ENCODE measurements around the gene HSPG2. TPM values are rescaled to one million over a fixed set of nuclear protein-coding genes. Genes with fewer than 3 reads are reported as not detected.

Gene HSPG2
- total and polyA plus RNA-seq, 2 donors (not counting 1 experiment from before 2014, with no cell fraction given), result 2.0 to 4.5 TPM

DNA sequence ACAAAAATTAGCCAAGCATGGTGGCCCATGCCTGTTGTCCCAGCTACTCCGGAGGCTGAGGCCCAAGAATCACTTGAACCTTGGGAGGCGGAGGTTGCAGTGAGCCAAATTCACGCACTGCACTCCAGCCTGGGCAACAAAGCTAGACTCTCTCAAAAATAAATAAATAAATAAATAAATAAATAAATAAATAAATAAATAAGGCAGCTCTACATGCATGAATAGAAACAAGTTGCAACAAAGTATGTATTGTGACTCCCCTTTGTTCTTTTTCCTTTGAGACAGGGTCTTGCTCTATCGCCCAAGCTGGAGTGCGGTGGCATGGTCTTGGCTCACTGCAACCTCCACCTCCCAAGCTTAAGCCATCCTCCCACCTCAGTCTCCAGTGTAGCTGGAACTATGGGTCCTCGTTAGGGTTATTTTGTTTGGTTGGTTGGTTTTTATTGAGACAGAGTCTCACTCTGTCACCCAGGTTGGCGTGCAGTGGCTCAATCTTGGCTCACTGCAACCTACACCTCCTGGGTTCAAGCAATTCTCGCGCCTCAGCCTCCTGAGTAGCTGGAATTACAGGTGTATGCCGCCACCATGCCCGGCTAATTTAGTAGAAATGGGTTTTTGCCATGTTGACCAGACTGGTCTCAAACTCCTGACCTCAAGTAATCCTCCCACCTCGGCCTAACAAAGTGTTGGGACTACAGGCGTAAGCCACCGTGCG lies 162.1 kb downstream of the HSPG2 start:
- intact Hi-C loops (cut with micrococcal nuclease), result no loop called here
- peaks cover 0 to 5% (median 1%) of the 10 kb centered on the region in 3 donors for H3K9me3 ChIP-seq (ENCODE audit: control extremely low read depth in 1 of 3, control insufficient read depth in 2 of 3, insufficient read depth in 1 of 3, low read length in 2 of 3)
- peaks cover 60% of the 10 kb centered on the region for H4K20me1 ChIP-seq (ENCODE audit: control insufficient read depth, insufficient read depth, low read length, poor library complexity, severe bottlenecking)
- H3K4me2 ChIP-seq (replicated peaks; ENCODE audit: low read depth, low read length, poor library complexity, severe bottlenecking), result no peak overlapping the region
- Mint-ChIP-seq H3K27ac (peak overlapping the region; percentile 59), H3K27me3 (no peaks in the 10 kb centered on the region), H3K9me3 (ENCODE audit: insufficient read depth) (peaks cover 2% of the 10 kb centered on the region), H3K4me3 (peak overlapping the region; percentile 19), H3K4me1 (peaks cover 50% of the 10 kb centered on the region)
- peak overlapping the region in 1 of 2 donors; percentile 49 for H3K27ac ChIP-seq (ENCODE audit: low read length in 2 of 2)
- H3K4me1 ChIP-seq (ENCODE audit: control insufficient read depth in 2 of 2, insufficient read depth in 2 of 2, low read length in 2 of 2), result peaks cover 15 to 32% of the 10 kb centered on the region in 2 donors
- H3K4me3 ChIP-seq (ENCODE audit: control extremely low read depth in 1 of 5, extremely low read depth in 1 of 5, insufficient read depth in 1 of 5, low read depth in 2 of 5, low read length in 4 of 5), result no peak overlapping the region
- ChIA-PET CTCF (no interaction called here), POLR2A (no interaction called here)
- ATAC-seq (ENCODE audit: low read depth) (no peak), DNase-seq (no peak)
- TF ChIP-seq CTCF (IDR thresholded peaks at IDR 0.05) (no peak), EZH2 (IDR thresholded peaks at IDR 0.05; ENCODE audit: borderline replicate concordance, insufficient read depth, low read depth, low read length, poor library complexity, severe bottlenecking) (no peak)
- no peaks in the 10 kb centered on the region for H3K27me3 ChIP-seq (replicated peaks in 1 of 4; ENCODE audit: control extremely low read depth in 1 of 4, control insufficient read depth in 3 of 4, insufficient read depth in 4 of 4, low read length in 3 of 4)
- H2AFZ ChIP-seq (ENCODE audit: insufficient read depth, low read depth, low read length, poor library complexity, severe bottlenecking), result no peak overlapping the region
- H3K9ac ChIP-seq (ENCODE audit: low read length), result no peak overlapping the region
- H3K36me3 ChIP-seq (replicated peaks in 1 of 2; ENCODE audit: control extremely low read depth in 1 of 2, control insufficient read depth in 1 of 2, extremely low read depth in 1 of 2, insufficient read depth in 2 of 2, low read length in 1 of 2), result no peaks in the 10 kb centered on the region
- peaks cover 97% of the 10 kb centered on the region for H3K79me2 ChIP-seq (ENCODE audit: control insufficient read depth, insufficient read depth, low read length)
- WGBS (ENCODE audit: insufficient coverage), result no CpG with 5 or more reads among the region's 15 CpGs

- Histone ChIP-seq H4K20me1 (ENCODE audit: control insufficient read depth, insufficient read depth, low read length, poor library complexity, severe bottlenecking) (peaks cover 64% of the 10 kb centered on the region), H3K4me3 (ENCODE audit: control extremely low read depth in 1 of 5, extremely low read depth in 1 of 5, insufficient read depth in 1 of 5, low read depth in 2 of 5, low read length in 4 of 5) (no peak overlapping the region), H3K9ac (ENCODE audit: low read length) (peak overlapping the region; percentile 9), H3K27ac (ENCODE audit: low read length in 2 of 2) (peak overlapping the region; percentile 50 to 60), H3K4me2 (replicated peaks; ENCODE audit: low read depth, low read length, poor library complexity, severe bottlenecking) (peak overlapping the region; percentile 46), H3K27me3 (replicated peaks in 1 of 4; ENCODE audit: control extremely low read depth in 1 of 4, control insufficient read depth in 3 of 4, insufficient read depth in 4 of 4, low read length in 3 of 4) (no peaks in the 10 kb centered on the region), H3K36me3 (replicated peaks in 1 of 2; ENCODE audit: control extremely low read depth in 1 of 2, control insufficient read depth in 1 of 2, extremely low read depth in 1 of 2, insufficient read depth in 2 of 2, low read length in 1 of 2) (peaks cover 0 to 3% of the 10 kb centered on the region in 2 experiments), H2AFZ (ENCODE audit: insufficient read depth, low read depth, low read length, poor library complexity, severe bottlenecking) (no peak overlapping the region), H3K79me2 (ENCODE audit: control insufficient read depth, insufficient read depth, low read length) (peaks cover 97% of the 10 kb centered on the region), H3K9me3 (ENCODE audit: control extremely low read depth in 1 of 3, control insufficient read depth in 2 of 3, insufficient read depth in 1 of 3, low read length in 2 of 3) (peaks cover 0 to 5% (median 1%) of the 10 kb centered on the region in 3 donors), H3K4me1 (ENCODE audit: control insufficient read depth in 2 of 2, insufficient read depth in 2 of 2, low read length in 2 of 2) (peaks cover 10 to 19% of the 10 kb centered on the region in 2 donors)
- Mint-ChIP-seq H3K4me1 (peaks cover 48% of the 10 kb centered on the region), H3K27me3 (no peaks in the 10 kb centered on the region), H3K9me3 (ENCODE audit: insufficient read depth) (peaks cover 2% of the 10 kb centered on the region), H3K4me3 (peak overlapping the region; percentile 64), H3K27ac (peak overlapping the region; percentile 83)
- WGBS (ENCODE audit: insufficient coverage), result no CpG with 5 or more reads among the region's 3 CpGs
- intact Hi-C loops (cut with micrococcal nuclease), result no loop called here
- TF ChIP-seq EZH2 (IDR thresholded peaks at IDR 0.05; ENCODE audit: borderline replicate concordance, insufficient read depth, low read depth, low read length, poor library complexity, severe bottlenecking), result no peak
- no peak for TF ChIP-seq CTCF (IDR thresholded peaks at IDR 0.05)
- ChIA-PET CTCF (no interaction called here), POLR2A (no interaction called here)
- DNase-seq (no peak), ATAC-seq (ENCODE audit: low read depth) (peak; percentile 41)
Observed at GRCh38 chr1:21773585-21773984, 163.5 kb downstream of the HSPG2 start.

Data from B cell (primary cell).